Naive thymus-derived CD8-positive, alpha-beta T cell (primary cell): ENCODE data around the gene RABGGTA. TPM values are rescaled to one million over a fixed set of nuclear protein-coding genes. Genes with fewer than 3 reads are reported as not detected.

ENCODE experiments used
- polyA plus RNA-seq, 3 donors: library from polyadenylated mRNA; unstranded; fragments of 300-500 nt; fragmentation: Illumina TruSeq; gene quantifications; one replicate each; pipeline ENCODE4 v1.2.3, GENCODE V29; 2021
- total RNA-seq, 8 experiments: library from RNA in 2 of 8; stranded (reverse) in 2 of 8; gene quantifications; one replicate each; pipeline ENCODE4 v1.2.3 and lab custom pipeline; 2021 to 2026

RABGGTA gene
- total and polyA plus RNA-seq, 5 experiments from 2014 or later = 12.7 to 46.5 (median 22.1) TPM

Other genes with a start within 250 kb of the RABGGTA start
Only the 30 nearest of the 34 such genes appear.
- gene DCAF11, start 156.8 kb downstream of the RABGGTA start, total RNA-seq = 10 to 100 TPM; 74.1 to 77.1 TPM
- 10 to 100 TPM; 68.0 to 83.8 (median 71.9) TPM for gene DCAF11, start 156.8 kb downstream of the RABGGTA start, polyA plus RNA-seq
- gene NRL, start 156.6 kb downstream of the RABGGTA start, total RNA-seq = 1 to 10 TPM; 2.7 to 3.4 TPM
- 1 to 10 TPM; 3.0 to 3.5 (median 3.1) TPM for gene NRL, start 156.6 kb downstream of the RABGGTA start, polyA plus RNA-seq
- 1 to 10 TPM; 1.9 to 2.2 TPM for gene FITM1, start 140.9 kb downstream of the RABGGTA start, total RNA-seq
- gene FITM1, start 140.9 kb downstream of the RABGGTA start, polyA plus RNA-seq = under 1 TPM; 0.52 to 0.60 (median 0.52) TPM
- gene PSME1, start 135.4 kb downstream of the RABGGTA start, total RNA-seq = 100 to 1,000 TPM; 202 to 203 TPM
- gene PSME1, start 135.4 kb downstream of the RABGGTA start, polyA plus RNA-seq = 100 to 1,000 TPM; 681 to 767 (median 753) TPM
- 10 to 100 TPM; 16.6 to 18.1 TPM for gene EMC9, start 130.0 kb downstream of the RABGGTA start, total RNA-seq
- 1 to 10 TPM; 7.5 to 9.4 (median 8.4) TPM for gene EMC9, start 130.0 kb downstream of the RABGGTA start, polyA plus RNA-seq
- 100 to 1,000 TPM; 129 to 140 TPM for gene PSME2, start 125.0 kb downstream of the RABGGTA start, total RNA-seq
- 100 to 1,000 TPM; 402 to 471 (median 463) TPM for gene PSME2, start 125.0 kb downstream of the RABGGTA start, polyA plus RNA-seq
- 10 to 100 TPM; 85.7 to 91.4 TPM for gene RNF31, start 124.1 kb downstream of the RABGGTA start, total RNA-seq
- 10 to 100 TPM; 34.1 to 45.3 (median 37.6) TPM for gene RNF31, start 124.1 kb downstream of the RABGGTA start, polyA plus RNA-seq
- 100 to 1,000 TPM; 109 to 116 TPM for gene IRF9, start 110.3 kb downstream of the RABGGTA start, total RNA-seq
- 10 to 100 TPM; 46.6 to 68.6 (median 51.3) TPM for gene IRF9, start 110.3 kb downstream of the RABGGTA start, polyA plus RNA-seq
- 10 to 100 TPM; 33.7 to 39.2 TPM for gene REC8, start 99.5 kb downstream of the RABGGTA start, total RNA-seq
- 10 to 100 TPM; 11.1 to 11.6 (median 11.2) TPM for gene REC8, start 99.5 kb downstream of the RABGGTA start, polyA plus RNA-seq
- 10 to 100 TPM; 24.4 to 24.8 TPM for gene IPO4, start 82.8 kb downstream of the RABGGTA start, total RNA-seq
- 10 to 100 TPM; 20.2 to 27.5 (median 21.1) TPM for gene IPO4, start 82.8 kb downstream of the RABGGTA start, polyA plus RNA-seq
- 10 to 100 TPM; 19.4 to 22.1 TPM for gene TM9SF1, start 76.2 kb downstream of the RABGGTA start, total RNA-seq
- gene TM9SF1, start 76.2 kb downstream of the RABGGTA start, polyA plus RNA-seq = 10 to 100 TPM; 23.1 to 29.8 (median 29.1) TPM
- gene TSSK4, start 65.9 kb downstream of the RABGGTA start, total RNA-seq = 1 to 10 TPM in 1 of 2 experiments, under 1 TPM in 1; 0.30 to 1.1 TPM
- gene TSSK4, start 65.9 kb downstream of the RABGGTA start, polyA plus RNA-seq = under 1 TPM; 0.79 to 0.95 (median 0.87) TPM
- gene CHMP4A, start 58.1 kb downstream of the RABGGTA start, total RNA-seq = 100 to 1,000 TPM in 1 of 2 experiments, 10 to 100 TPM in 1; 99.4 to 107 TPM
- 100 to 1,000 TPM; 133 to 144 (median 143) TPM for gene CHMP4A, start 58.1 kb downstream of the RABGGTA start, polyA plus RNA-seq
- 10 to 100 TPM; 13.7 to 15.3 TPM for gene MDP1, start 55.5 kb downstream of the RABGGTA start, total RNA-seq
- gene MDP1, start 55.5 kb downstream of the RABGGTA start, polyA plus RNA-seq = 10 to 100 TPM; 33.8 to 39.1 (median 34.5) TPM
- 100 to 1,000 TPM in 1 of 2 experiments, 10 to 100 TPM in 1; 96.8 to 107 TPM for gene NEDD8, start 39.2 kb downstream of the RABGGTA start, total RNA-seq
- 100 to 1,000 TPM; 302 to 320 (median 319) TPM for gene NEDD8, start 39.2 kb downstream of the RABGGTA start, polyA plus RNA-seq
- gene GMPR2, start 38.7 kb downstream of the RABGGTA start, total RNA-seq = 10 to 100 TPM; 76.4 to 78.6 TPM
- 100 to 1,000 TPM in 1 of 3 donors, 10 to 100 TPM in 2; 79.7 to 111 (median 85.4) TPM for gene GMPR2, start 38.7 kb downstream of the RABGGTA start, polyA plus RNA-seq
- 100 to 1,000 TPM; 125 to 136 TPM for gene TINF2, start 29.0 kb downstream of the RABGGTA start, total RNA-seq
- 100 to 1,000 TPM; 116 to 154 (median 150) TPM for gene TINF2, start 29.0 kb downstream of the RABGGTA start, polyA plus RNA-seq
- gene TGM1, start 8.4 kb downstream of the RABGGTA start, total RNA-seq = 1 to 10 TPM; 6.5 to 6.9 TPM
- gene TGM1, start 8.4 kb downstream of the RABGGTA start, polyA plus RNA-seq = under 1 TPM in 1 of 3 donors, not detected in 2; 0.13 TPM
- 10 to 100 TPM; 27.5 to 34.2 TPM for gene DHRS1, start 28.2 kb upstream of the RABGGTA start, total RNA-seq
- gene DHRS1, start 28.2 kb upstream of the RABGGTA start, polyA plus RNA-seq = 10 to 100 TPM; 19.6 to 22.4 (median 20.8) TPM
- 10 to 100 TPM; 21.8 to 25.8 TPM for gene NOP9, start 28.3 kb upstream of the RABGGTA start, total RNA-seq
- 1 to 10 TPM; 1.3 to 2.2 (median 1.6) TPM for gene NOP9, start 28.3 kb upstream of the RABGGTA start, polyA plus RNA-seq
- 10 to 100 TPM; 12.2 to 15.5 TPM for gene CIDEB, start 36.4 kb upstream of the RABGGTA start, total RNA-seq
- gene CIDEB, start 36.4 kb upstream of the RABGGTA start, polyA plus RNA-seq = 10 to 100 TPM in 2 of 3 donors, 1 to 10 TPM in 1; 8.6 to 16.1 (median 13.2) TPM
- 10 to 100 TPM; 12.5 to 13.0 TPM for gene LTB4R2, start 38.5 kb upstream of the RABGGTA start, total RNA-seq
- 1 to 10 TPM in 2 of 3 donors, under 1 TPM in 1; 0.93 to 3.5 (median 1.5) TPM for gene LTB4R2, start 38.5 kb upstream of the RABGGTA start, polyA plus RNA-seq
- 10 to 100 TPM in 1 of 2 experiments, 1 to 10 TPM in 1; 9.6 to 10.1 TPM for gene LTB4R, start 39.9 kb upstream of the RABGGTA start, total RNA-seq
- 1 to 10 TPM; 3.4 to 5.9 (median 4.5) TPM for gene LTB4R, start 39.9 kb upstream of the RABGGTA start, polyA plus RNA-seq
- 1 to 10 TPM; 3.8 to 4.7 TPM for gene ADCY4, start 63.5 kb upstream of the RABGGTA start, total RNA-seq
- under 1 TPM; 0.08 to 0.28 (median 0.24) TPM for gene ADCY4, start 63.5 kb upstream of the RABGGTA start, polyA plus RNA-seq
- 10 to 100 TPM; 32.9 to 35.8 TPM for gene RIPK3, start 68.4 kb upstream of the RABGGTA start, total RNA-seq
- 10 to 100 TPM in 1 of 3 donors, 1 to 10 TPM in 2; 5.3 to 11.1 (median 5.6) TPM for gene RIPK3, start 68.4 kb upstream of the RABGGTA start, polyA plus RNA-seq
- not detected for gene NFATC4, start 96.6 kb upstream of the RABGGTA start, total RNA-seq
- gene NFATC4, start 96.6 kb upstream of the RABGGTA start, polyA plus RNA-seq = not detected
- gene NYNRIN, start 127.4 kb upstream of the RABGGTA start, total RNA-seq = under 1 TPM; 0.29 to 0.36 TPM
- gene NYNRIN, start 127.4 kb upstream of the RABGGTA start, polyA plus RNA-seq = under 1 TPM in 1 of 3 donors, not detected in 2; 0.13 TPM
- 1 to 10 TPM; 3.9 to 4.8 TPM for gene CBLN3, start 158.1 kb upstream of the RABGGTA start, total RNA-seq
- under 1 TPM in 1 of 3 donors, not detected in 2; 0.23 TPM for gene CBLN3, start 158.1 kb upstream of the RABGGTA start, polyA plus RNA-seq
- 100 to 1,000 TPM; 142 to 150 TPM for gene KHNYN, start 158.4 kb upstream of the RABGGTA start, total RNA-seq
- 10 to 100 TPM in 2 of 3 donors, 1 to 10 TPM in 1; 9.1 to 16.9 (median 10.6) TPM for gene KHNYN, start 158.4 kb upstream of the RABGGTA start, polyA plus RNA-seq
- 100 to 1,000 TPM; 140 to 145 TPM for gene SDR39U1, start 171.2 kb upstream of the RABGGTA start, total RNA-seq
- 10 to 100 TPM; 70.3 to 90.8 (median 89.5) TPM for gene SDR39U1, start 171.2 kb upstream of the RABGGTA start, polyA plus RNA-seq